Activated B cell treated with CpG ODN at 0.5 μM for 24 hours (primary cell): Measurements from ENCODE around the gene SH3RF1. TPM values are rescaled to one million over a fixed set of nuclear protein-coding genes. Genes with fewer than 3 reads are reported as not detected.

ENCODE experiments used
- ATAC-seq: fragments of 200-7000 bp; cut with Tn5 transposase; one replicate; pipeline ENCODE4 v1.10.0; 2021; ENCODE audit warnings: low read depth, mild to moderate bottlenecking, moderate library complexity
- CTCF ChIA-PET: fragments of 350-600 bp; sonication (Branson Sonifier 250); formaldehyde crosslinking; loops from one replicate; lab custom pipeline; 2021; ENCODE audit warnings: antibody characterized with exemption; lab: Charles Lee
- POLR2A ChIA-PET: fragments of 350-600 bp; sonication (Branson Sonifier 250); formaldehyde crosslinking; loops from one replicate; lab custom pipeline; 2021; ENCODE audit warnings: antibody characterized with exemption; lab: Charles Lee
- DNase-seq: peaks from one replicate; pipeline ENCODE4 v3.0.0; 2022
- H3K27ac Mint-ChIP-seq: one replicate; pipeline ENCODE4 v1.8.0; 2020; ENCODE audit warnings: mixed read lengths
- H3K27me3 Mint-ChIP-seq: one replicate; pipeline ENCODE4 v1.8.0; 2021; ENCODE audit warnings: mixed read lengths
- H3K36me3 Mint-ChIP-seq: one replicate; pipeline ENCODE4 v1.8.0; 2021; ENCODE audit warnings: low read depth, mixed read lengths
- H3K4me1 Mint-ChIP-seq: one replicate; pipeline ENCODE4 v1.8.0; 2021; ENCODE audit warnings: mixed read lengths
- H3K4me3 Mint-ChIP-seq: one replicate; pipeline ENCODE4 v1.8.0; 2020; ENCODE audit warnings: mild to moderate bottlenecking, mixed read lengths
- H3K9me3 Mint-ChIP-seq: one replicate; pipeline ENCODE4 v1.8.0; 2020; ENCODE audit warnings: mixed read lengths
- CTCF ChIP-seq: fragments of 200-600 bp; IDR thresholded peaks from one replicate; pipeline ENCODE4 v1.8.0; 2022; ENCODE audit warnings: antibody characterized with exemption, mild to moderate bottlenecking
- intact Hi-C: fragments of 100-400 bp; cut with micrococcal nuclease; formaldehyde crosslinking; loops from one replicate; pipeline ENCODE4 v1.15.1; 2024
- total RNA-seq: library from RNA; stranded (reverse); gene quantifications from 2 replicates; pipeline ENCODE4 v1.2.3, GENCODE V29; 2022

SH3RF1 gene
- total RNA-seq, 1 donor from 2014 or later, result 7.1 TPM

DNA sequence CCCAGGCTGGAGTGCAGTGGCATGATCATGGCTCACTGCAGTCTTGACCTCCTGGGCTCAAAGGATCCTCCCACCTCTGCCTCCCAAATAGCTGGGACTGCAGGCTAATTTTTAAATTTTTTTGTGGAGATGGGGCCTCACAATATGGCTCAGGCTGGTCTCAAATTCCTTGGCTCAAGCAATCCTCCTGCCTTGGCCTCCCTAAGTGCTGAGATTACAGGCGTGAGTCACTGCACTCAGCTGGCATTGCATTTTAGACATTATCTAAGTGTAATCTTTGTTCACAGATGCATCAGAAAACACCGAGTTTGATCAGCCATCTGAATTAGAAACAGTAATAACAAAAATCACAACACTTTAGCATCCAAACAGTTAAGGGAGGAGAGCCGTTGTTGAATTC, 207.3 kb downstream of the SH3RF1 start:
- Mint-ChIP-seq H3K27me3 (peaks cover 4% of the 10 kb centered on the region), H3K4me3 (no peak overlapping the region), H3K27ac (no peak overlapping the region), H3K36me3 (no peaks in the 10 kb centered on the region), H3K4me1 (peaks cover 3% of the 10 kb centered on the region), H3K9me3 (no peaks in the 10 kb centered on the region)
- ChIA-PET CTCF (no interaction called here), POLR2A (interaction anchor here (0.7 kb wide), 1 partner anchor 22 kb away, joined by 5 read pairs; no protein-coding TSS in a partner anchor)
- no peak for DNase-seq
- intact Hi-C loops, result no loop called here
- ATAC-seq, result no peak
- no peak for TF ChIP-seq CTCF

DNA sequence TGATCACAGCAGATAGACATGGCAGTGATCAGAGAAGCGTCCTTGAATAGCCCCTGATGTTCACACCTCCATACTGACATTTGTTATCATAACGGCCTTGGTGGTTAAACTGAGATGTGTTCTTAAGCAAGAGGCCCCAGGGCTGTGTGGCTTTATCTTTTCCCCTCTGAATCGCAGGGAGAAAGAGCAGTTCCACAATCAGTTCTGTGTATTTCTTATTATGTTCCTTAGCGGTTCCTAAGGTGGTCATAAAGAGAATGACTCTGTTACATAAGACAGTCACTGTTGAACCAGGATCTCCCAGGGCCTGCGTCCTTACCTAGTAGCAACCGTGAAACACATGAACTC, 207.9 kb downstream of the SH3RF1 start:
- ATAC-seq (no peak), DNase-seq (no peak)
- CTCF ChIA-PET, result no interaction called here
- intact Hi-C loops, result no loop called here
- TF ChIP-seq CTCF, result no peak
- Mint-ChIP-seq H3K27ac (no peak overlapping the region), H3K36me3 (no peaks in the 10 kb centered on the region), H3K4me3 (no peak overlapping the region), H3K9me3 (no peaks in the 10 kb centered on the region), H3K4me1 (no peaks in the 10 kb centered on the region), H3K27me3 (peaks cover 4% of the 10 kb centered on the region)
- POLR2A ChIA-PET, result no interaction called here

GRCh38 chr4:169061386-169061785, 209.4 kb downstream of the SH3RF1 start:
- ATAC-seq (no peak), DNase-seq (no peak)
- H3K4me1 Mint-ChIP-seq, result no peaks in the 10 kb centered on the region
- no peak overlapping the region for H3K27ac Mint-ChIP-seq
- intact Hi-C loops, result no loop called here
- H3K27me3 Mint-ChIP-seq, result peaks cover 4% of the 10 kb centered on the region
- TF ChIP-seq CTCF, result no peak
- H3K4me3 Mint-ChIP-seq, result no peak overlapping the region
- H3K9me3 Mint-ChIP-seq, result no peaks in the 10 kb centered on the region
- no peaks in the 10 kb centered on the region for H3K36me3 Mint-ChIP-seq
- POLR2A ChIA-PET, result no interaction called here
- CTCF ChIA-PET, result no interaction called here

DNA sequence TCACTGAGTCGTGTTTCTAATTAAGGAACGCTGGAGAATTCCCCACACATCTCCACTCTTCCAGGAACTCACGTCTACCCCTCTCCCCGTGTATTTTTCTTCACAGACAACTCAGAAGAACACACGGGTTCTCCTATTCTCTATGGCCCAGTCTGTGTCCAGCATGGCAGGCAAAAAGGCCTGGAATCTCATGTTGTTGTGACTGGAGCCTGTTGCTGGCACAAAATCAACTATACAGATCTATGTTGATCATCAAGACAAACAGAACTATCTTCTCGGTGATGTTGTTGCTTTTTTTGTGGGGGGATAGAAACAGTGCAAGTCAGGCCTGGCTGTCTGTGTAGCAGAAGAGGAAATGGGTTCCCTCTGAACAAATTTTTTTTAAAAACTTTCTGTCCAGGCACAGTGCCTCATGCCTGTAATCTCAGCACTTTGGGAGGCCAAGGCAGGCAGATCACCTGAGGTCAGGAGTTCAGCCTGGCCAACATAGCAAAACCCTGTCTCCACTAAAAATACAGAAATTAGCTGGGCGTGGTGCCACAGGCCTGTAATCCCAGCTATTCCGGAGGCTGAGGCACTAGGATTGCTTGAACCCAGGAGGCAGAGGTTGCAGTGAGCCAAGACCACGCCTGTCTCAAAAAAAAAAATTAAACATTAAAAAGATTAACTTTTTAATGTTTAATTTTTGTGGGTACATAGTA, 210.2 kb downstream of the SH3RF1 start:
- H3K36me3 Mint-ChIP-seq, result no peaks in the 10 kb centered on the region
- CTCF ChIA-PET, result no interaction called here
- intact Hi-C loops, result no loop called here
- H3K27ac Mint-ChIP-seq, result no peak overlapping the region
- TF ChIP-seq CTCF, result no peak
- H3K4me1 Mint-ChIP-seq, result no peaks in the 10 kb centered on the region
- H3K4me3 Mint-ChIP-seq, result no peak overlapping the region
- DNase-seq, result no peak
- POLR2A ChIA-PET, result no interaction called here
- no peak for ATAC-seq
- H3K9me3 Mint-ChIP-seq, result no peaks in the 10 kb centered on the region
- peaks cover 4% of the 10 kb centered on the region for H3K27me3 Mint-ChIP-seq

DNA sequence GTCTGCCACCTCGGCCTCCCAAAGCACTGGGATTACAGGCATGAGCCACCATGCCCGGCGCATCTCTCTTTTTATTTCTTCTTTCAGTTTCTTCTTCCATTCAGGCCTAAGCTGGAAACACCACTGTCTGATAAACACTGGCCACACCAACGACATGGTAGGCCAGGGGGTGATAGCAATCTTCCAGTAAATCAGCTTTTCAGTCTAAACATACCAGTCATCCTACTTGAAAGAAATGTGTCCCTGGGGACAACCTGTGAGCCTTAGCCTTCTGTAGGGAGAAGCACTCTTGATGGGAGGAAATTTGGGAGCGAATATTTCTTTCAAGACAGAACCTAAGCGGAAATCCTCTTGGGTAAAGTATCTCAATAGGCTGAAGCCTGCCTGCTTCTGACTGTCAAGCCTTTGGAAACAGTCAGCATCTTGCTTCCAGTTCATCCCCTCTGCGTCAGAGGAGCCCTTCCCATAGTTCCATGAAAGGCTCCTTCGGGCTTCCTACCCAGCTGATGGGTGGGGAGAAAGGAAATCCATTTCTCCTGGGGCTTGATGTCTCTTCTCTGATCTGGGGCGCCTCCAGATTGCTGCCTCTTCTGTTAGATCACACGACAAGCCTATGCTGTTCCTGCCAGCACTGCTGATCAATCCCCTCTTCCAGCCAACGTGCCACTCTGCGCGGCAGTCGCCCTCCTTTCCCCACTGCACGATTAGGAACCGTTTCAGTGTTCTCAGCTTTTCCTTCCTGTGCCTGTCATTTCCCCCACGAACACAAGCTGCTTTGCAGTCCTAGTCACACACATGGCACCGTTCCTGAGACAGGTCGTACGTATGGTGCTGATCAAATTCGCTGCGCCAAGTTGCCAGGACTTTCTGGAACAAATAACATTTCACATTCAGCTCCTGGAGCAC, 211.2 kb downstream of the SH3RF1 start:
- ATAC-seq (no peak), DNase-seq (no peak)
- TF ChIP-seq CTCF, result no peak
- Mint-ChIP-seq H3K4me1 (no peaks in the 10 kb centered on the region), H3K4me3 (no peak overlapping the region), H3K36me3 (no peaks in the 10 kb centered on the region), H3K27ac (no peak overlapping the region), H3K9me3 (no peaks in the 10 kb centered on the region), H3K27me3 (peaks cover 4% of the 10 kb centered on the region)
- intact Hi-C loops, result no loop called here
- CTCF ChIA-PET, result no interaction called here
- POLR2A ChIA-PET, result no interaction called here
